Measurements from ENCODE around the gene PFN4.
A peak's percentile ranks its signal among the peaks of the same experiment; 100 is the strongest.
"Not testable (repeated sequence)": the region's sequence is repeated elsewhere in the genome, so short reads cannot be mapped to it uniquely, and the experiment has no call there.

Gene PFN4

DNA sequence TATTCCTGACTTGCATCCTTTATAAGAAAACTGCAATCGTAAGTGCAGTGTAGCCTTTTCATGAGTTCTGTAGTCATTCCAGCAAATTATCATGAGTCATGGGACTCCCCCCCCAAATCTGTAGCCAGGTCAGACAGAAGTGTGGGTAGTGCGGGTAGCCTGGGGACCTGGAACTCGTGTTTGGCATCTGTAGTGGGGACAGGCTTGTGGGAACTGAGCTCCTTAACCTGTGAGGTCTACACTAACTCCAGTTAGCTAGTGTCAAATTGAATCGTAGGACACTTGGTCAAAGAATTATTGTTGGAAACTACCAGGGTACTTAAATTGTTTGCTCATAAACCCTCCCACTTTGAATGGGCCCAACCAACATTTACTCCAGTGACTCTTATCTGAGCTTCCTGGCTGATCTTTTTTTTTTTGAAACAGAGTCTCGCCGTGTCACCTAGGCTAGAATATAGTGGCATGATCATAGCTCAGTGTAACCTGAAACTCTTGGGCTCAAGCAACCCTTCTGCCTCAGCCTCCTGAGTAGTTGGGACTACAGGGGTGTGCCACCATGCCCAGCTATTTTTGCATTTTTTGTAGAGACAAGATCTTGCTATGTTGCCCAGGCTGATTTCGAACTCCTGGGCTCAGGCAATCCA, 12.4 kb downstream of the PFN4 start:
- no peak for DNase-seq

DNA sequence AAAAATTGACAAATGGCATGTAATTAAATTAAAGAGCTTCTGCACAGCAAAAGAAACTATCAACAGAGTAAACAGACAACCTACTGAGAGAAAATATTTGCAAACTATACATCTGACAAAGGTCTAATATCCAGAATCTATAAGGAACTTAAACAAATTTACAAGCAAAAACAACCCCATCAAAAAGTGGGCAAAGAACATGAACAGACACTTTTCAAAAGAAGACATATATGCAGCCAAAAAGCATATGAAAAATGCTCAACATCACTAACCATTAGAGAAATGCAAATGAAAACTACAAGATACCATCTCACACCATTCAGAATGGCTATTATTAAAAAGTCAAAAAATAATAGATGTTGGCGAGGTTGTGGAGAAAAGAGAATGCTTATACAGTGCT, 13.7 kb downstream of the PFN4 start:
- not testable (repeated sequence) for DNase-seq

DNA sequence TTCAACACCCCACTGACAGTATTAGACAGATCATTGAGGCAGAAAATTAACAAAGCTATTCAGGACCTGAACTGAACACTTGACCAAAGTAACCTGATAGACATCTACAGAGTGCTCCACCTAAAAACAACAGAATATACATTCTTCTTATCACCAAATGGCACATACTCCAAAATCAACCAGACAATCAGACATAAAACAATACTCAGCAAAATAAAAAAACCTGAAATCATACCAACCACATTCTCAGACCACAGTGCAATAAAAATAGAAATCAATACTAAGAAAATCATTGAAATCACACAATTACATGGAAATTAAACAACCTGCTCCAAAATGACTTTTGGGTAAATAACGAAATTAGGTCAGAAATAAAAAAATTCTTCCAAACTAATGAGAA, 15.8 kb downstream of the PFN4 start:
- DNase-seq, result no peak

DNA sequence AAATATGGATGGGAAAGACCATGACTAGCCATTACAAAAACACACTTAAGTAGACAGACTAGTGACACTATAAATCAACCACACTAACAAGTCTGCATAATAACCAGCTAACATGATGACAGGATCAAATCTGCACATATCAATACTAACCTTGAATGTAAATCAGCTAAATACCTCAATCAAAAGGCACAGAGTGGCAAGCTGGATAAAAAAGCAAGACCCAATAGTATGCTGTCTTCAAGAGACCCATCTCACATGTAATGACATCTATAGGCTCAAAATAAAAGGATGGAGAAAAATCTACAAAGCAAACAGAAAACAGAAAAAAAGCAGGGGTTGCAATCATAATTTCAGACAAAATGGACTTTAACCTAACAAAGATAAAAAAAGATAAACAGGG, 16.3 kb downstream of the PFN4 start:
- no peak for DNase-seq

DNA sequence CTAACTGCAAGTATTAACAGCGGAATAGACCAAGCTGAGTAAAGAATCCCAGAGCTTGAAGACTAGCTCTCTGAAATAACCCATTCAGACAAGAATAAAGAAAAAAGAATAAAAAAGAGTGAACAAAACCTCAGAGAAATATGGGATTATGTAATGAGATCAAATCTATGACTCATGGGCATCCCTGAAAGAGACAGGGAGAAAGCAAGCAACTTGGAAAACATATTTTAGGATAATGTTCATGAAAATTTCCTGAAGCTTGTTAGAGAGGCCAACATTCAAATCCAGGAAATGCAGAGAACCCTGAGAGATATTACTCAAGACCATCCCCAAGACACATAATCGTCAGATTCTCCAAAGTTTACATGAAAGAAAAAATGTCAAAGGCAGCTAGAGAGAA, 17.3 kb downstream of the PFN4 start:
- no peak for DNase-seq

DNA sequence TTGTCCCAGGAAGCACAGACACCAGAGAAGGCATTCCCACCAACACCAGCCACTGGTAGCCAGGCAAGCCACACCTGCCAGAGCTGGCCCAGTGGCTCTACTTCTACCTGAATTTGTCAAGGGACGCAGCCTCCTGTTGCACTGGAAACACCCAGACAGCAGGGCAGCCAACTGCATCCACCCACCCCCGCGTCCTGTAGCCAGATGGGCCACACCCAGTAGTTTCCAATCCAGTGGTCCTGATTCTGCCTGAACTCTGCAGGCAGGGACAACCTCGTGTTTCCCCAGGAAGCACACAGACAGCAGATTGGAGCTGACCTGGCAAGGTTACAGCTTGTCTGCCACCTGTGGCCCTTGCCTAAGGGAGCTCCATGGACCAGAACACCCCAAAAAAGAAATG, 18.2 kb downstream of the PFN4 start:
- no peak for DNase-seq

DNA sequence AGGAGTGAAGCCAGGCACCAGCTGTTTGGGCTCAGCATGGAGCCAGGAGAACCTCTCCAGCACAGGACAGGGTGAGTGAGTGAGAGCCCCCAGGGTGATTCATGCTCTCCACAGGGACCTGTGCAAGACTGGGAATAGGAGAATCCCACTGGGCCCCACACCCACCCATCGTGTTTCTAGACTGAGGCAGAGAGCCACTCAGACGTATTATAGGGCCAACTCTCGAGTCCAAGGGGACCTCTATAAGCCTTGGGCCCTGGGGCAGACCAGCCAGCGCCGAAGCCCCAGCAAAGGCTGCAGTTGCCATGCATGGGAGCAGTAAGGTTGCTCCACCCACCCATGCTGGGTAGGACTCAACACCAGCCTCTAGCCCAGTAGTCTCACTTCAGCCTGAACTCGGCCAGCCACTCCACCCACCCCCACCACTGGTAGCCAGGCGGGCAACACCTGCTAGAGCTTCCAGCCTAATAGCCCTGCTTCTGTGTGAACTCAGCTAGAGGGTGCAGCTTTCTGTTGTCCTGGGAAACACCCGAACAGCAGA, 19.0 kb downstream of the PFN4 start:
- no peak for DNase-seq

DNA sequence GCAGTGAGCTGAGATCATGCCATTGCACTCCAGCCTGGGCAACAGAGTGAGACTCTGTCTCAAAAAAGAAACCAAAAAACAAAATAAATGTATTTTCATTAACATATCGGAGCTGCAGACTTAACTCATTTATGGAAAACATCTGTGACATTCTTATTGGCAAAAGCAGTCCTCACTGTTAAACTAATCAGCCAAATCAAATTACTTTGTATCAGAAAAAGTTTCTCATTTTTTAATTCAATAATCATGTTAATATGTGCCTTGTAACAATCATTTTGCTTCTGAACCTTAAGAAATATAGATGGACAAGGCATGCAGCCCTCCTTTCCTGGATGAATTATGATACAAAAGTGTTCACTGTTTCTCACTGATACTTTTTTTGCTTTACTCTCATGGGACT, 20.5 kb downstream of the PFN4 start:
- DNase-seq, result no peak

DNA sequence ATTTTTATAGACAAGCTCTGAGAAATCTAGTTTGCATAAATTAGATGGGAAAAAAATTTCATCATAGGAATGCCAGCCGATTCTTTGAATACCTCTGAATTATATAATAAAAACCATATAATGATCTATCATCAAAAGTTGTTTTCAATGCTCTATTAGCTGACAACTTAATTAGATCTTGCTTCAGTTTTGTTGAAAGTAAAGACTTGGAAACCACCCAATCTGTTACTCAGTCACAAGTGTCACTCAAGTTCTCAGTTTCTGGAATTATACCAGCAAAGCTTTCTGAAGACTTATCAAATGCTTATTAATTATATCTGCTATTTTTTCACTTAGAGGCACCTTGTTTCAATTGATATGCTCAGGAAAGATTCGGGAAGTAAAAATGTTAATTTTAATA, 21.1 kb downstream of the PFN4 start:
- DNase-seq, result no peak

DNA sequence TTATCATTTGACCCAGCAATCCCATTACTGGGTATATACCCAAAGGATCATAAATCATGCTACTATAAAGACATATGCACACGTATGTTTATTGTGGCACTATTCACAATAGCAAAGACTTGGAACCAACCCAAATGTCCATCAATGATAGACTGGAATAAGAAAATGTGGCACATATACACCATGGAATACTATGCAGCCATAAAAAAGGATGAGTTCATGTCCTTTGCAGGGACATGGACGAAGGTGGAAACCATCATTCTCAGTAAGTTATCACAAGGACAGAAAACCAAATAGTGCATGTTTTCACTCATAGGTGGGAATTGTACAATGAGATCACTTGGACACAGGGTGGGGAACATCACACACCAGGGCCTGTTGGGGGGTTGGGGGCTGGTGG, 22.4 kb downstream of the PFN4 start:
- DNase-seq, result not testable (repeated sequence)

DNA sequence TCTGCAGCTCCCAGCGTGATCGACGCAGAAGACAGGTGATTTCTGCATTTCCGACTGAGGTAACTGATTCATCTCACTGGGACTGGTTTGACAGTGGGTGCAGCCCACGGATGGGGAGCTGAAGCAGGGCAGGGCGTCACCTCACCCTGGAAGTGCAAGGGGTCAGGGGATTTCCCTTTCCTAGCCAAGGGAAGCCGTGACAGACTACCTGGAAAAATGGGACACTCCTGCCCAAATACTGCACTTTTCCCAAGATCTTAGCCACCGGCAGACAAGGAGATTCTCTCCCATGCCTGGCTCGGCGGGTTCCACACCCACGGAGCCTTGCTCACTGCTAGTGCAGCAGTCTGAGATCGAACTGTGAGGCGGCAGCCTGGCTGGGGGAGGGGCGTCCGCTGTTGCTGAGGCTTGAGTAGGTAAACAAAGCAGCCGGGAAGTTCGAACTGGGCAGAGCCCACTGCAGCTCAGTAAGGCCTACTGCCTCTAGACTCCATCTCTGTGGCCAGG, 27.9 kb downstream of the PFN4 start:
- DNase-seq, result not testable (repeated sequence)

DNA sequence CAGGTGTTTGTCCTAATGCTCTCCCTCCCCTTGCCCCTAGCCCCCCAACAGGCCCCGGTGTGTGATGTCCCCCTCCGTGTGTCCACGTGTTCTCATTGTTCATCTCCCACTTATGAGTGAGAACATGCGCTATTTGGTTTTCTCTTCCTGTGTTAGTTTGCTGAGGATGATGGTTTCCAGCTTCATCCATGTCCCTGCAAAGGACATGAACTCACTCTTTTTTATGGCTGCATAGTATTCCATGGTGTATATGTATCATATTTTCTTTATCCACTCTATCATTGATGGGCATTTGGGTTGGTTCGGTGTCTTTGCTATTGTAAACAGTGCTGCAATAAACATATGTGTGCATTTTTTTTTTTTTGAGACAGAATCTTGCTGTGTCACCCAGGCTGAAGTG, 29.9 kb downstream of the PFN4 start:
- DNase-seq, result not testable (repeated sequence)

DNA sequence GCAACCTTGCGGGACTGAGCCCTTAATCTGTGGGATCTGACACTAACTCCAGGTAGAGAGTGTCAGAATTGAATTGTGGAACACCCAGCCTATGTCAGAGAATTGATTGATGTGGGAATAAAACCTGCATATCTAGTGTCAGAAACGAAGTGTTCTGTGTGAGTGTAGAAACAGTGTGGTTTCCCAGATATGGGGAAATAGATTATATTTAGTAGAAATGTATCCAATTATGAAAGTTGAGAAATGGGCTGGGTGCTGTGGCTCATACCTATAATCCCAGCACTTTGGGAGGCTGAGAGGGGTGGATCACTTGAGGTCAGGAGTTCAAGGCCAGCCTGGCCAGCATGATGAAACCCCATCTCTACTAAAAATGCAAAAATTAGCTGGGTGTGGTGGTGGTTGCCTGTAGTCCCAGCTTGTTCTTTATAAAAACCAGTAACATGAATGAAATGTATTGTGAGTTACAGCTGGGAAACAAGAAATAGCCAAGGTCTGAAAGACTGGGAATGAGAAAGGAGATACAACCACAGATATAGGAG, 34.2 kb downstream of the PFN4 start:
- DNase-seq, result no peak

DNA sequence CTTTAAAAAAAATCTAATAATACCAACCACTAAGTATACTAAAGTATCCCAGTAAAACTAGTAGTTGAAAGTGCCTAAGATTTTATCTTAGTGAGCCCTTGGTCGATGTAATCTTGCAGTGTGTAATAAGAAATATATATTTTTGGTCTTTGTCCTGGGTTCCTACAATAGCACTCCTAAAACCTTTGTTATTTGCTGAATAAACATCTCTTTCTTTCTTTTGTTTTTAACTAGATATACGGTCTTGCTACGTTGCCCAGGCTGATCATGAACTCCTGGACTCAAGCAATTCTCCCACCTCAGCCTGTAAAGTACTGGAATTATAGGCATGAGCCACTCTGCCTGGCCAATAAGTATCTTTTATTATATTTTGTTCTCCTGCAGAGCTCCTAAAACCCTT, 36.1 kb downstream of the PFN4 start:
- no peak for DNase-seq

DNA sequence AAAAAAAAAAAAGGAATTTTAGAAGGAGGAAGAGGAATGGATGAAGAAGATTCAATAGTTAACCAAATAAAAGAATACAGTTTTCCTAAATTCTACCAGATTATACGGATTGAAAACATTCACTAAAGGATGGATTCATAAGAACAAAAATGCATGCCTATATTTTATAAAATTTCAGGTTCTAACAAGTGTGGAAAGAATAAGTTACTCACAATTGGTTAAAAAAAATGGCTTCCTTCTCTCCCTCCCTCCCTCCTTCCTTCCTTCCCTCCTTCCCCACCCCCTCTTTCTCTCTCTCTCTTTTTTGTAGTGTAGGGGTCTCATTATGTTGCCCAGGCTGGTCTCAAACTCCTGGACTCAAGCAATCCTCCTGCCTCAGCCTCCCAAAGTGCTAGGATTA, 36.9 kb downstream of the PFN4 start:
- no peak for DNase-seq

DNA sequence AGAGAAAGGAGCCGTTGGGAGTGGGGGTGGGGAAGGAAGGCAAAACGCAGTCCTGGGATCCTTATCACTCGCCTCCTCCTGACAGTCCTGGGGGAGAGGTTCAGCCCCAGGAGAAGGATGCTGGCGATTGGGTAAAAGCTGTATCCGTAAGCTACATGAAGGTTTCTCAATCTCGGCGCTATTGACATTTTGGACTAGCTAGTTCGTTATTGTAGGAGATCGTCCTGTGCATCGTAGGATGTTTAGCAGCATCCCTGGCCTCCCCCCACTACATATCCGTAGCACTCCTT, 38.0 kb downstream of the PFN4 start:
- DNase-seq, result no peak

DNA sequence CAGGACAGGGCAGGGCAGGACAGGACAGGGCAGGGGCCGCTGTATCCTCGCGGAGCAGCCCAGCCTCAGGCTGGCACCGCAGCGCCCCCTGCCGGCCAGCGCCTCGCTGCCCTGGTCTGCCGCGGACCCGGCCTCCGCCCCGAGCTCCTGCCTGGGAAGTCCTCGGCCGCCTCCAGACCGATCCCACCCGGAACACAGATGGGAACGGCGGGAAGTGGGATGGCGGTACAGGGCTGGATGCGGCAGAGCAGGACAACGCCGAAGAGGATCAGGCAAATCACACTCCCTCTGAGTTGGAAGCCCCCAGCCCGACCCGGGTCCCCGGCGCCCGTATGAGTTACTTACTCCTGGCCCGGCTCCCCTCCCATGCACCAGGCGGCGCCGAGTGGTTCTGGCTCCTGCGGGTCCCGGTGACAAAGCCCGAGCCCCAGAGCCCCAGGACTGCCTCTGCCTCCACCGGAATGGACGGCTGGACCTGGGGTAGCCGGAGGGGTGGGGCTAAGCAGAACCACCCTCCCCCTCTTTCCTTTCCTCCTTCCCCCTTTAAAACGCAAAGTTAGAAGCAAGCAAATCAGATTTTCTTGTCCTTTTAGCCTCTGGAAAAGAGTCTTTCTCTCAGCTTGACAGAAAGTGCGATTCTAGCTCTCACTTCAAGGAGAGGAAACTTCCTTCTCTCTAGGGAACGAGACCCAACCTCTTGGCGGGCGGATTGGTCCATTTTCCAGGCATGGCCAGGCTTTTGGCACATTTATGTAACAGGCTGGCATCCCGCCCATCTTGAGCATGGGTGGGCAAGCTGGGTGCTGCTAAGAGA, 38.5 kb downstream of the PFN4 start, which contains the start of gene TP53I3:
TP53I3 (minus strand) TSS at position 449 of the 814 bp plus-strand sequence. CDS start 508 bp downstream, outside the sequence.
- DNase-seq, result peak; percentile 86

DNA sequence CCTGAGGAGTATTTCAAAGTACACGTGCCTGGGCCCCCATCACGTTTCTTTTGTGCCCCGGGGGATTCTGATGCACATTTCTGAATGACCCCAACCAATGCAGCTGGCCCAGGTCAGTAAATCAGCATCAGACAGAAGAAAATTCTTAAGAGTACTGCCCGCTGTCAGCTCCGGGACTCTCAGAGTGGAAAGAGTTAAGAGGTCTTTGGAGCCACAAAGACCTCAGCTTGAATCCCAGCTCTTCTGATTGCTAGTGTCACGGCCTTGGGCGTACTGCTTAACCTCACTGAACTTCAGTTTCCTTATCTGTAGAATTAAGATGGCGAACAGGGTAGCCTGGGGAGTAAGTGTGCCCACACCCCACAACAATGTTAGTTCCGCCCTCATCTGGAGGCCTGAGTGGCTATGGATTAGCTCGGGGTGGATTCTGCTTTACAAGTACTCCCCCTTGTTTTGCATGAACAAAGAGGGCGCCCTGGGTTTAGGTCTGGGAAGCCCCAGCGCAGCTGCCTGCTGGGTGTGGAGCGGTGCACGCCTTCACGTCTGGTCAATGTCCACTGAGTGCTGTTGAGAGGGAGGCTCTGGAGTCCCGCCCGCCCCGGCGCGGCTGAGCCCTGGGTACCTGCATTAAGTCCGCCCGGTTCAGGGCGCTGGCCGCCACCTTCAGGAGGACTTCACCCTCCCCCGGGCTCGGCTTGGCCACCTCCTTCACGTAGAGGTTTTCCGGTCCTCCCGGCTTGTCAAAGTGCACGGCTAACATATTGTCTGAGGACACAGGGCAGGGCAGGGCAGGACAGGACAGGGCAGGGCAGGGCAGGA, 39.4 kb downstream of the PFN4 start:
- DNase-seq, result no peak

DNA sequence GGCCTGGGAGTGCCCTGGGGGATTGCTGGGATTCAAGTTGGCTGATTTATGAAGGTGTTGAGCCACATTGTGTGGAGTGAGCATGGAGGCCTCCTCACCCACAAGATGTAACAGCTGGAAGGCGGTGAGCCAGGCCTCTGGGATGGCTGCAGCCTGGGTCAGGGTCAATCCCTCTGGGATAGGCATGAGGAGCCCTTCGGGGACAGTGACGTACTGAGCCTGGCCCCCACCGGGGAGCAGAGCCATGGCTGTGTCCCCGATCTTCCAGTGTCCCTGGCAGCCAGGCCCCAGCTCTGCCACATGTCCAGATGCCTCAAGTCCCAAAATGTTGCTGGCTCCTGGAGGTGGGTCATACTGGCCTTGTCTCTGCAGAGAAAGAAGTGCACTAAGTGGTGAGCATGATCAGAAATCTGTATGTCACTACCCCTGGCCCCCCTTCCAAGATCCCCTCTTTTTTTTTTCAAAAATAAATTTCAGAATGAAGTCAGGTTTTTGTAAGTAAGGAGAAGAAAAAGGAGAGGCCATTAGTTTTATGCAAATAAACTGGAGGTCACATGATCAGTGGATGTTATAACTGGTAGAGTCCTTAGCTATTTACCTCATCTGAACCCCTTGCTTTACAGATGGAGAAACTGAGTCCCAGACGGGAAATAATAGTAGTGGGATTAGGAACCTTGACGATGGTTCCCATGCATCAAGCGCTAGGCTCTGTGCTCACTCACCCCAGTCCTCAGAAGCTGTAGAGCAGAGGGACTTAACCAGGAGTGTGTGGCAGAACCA, 40.2 kb downstream of the PFN4 start:
- DNase-seq, result no peak

DNA sequence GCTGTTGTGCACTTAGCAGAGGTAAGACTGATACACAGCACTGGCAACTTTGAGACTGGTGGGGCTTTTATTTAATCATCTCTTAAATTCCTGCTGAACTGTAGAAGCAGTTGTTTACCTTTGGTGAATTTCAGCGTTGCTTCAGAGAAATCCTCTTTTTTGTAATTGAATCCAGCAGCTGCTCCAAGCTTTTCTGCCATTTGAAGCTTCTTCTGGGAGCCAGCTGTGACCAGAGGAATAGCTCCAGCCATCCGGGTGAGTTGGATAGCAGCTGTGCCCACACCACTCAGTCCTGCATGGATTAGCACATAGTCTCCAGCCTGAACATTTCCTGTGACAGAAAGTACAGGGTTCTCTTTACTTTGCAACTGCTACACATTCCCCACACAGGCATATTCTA, 42.4 kb downstream of the PFN4 start:
- no peak for DNase-seq

DNA sequence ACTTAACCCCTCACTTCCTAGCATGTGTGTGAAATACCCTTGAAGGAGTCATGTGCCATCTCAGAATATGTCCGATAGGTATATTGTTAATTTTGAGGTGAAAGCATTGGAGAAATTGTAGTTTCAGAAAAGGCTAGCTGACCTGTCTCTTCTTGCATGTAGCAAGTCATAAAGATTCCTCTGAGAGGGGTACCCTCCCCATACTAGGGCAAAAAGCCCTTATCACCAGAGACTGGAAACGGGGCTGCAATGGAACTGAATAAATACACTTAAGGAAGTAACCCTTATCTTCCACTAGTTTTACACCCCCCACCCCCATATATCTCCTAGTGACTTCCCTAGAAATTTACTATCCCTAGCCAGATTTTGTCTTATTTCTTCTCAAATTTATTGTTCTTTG, 45.3 kb downstream of the PFN4 start:
- DNase-seq, result no peak

DNA sequence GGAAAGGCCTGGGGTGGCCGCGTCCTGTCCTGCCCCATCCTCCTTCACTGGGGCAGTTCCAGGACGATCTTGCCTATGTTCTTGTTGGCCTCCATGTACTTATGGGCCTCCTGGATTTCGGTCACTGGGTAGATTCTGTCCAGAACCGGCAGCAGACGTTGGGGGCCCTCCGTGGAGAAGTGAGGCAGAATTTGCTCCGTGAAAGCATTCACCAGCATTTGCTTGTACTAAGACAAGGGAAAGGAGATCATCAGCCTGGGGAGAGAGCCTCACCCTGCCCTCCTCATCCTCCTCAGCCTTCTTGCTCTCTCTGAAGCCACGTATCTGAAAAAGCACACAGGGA, 45.6 kb downstream of the PFN4 start:
- no peak for DNase-seq

Measured in activated CD4-positive, alpha-beta T cell treated with anti-CD3 and anti-CD28 coated beads for 48 hours (primary cell).